Retinal pigment epithelial cell (primary cell): ENCODE measurements around the gene PAX7.

Source experiments
- DNase-seq: peaks from one replicate; pipeline ENCODE4 v3.0.0-alpha.2; 2010; ENCODE audit warnings: low read depth
- H3K4me3 ChIP-seq: 2 replicates; pipeline ENCODE4 v1.5.1; 2011; ENCODE audit warnings: mild to moderate bottlenecking, low read length, control low read depth, moderate library complexity
- TF ChIP-seq, protein P1 (sequence below): conservative IDR thresholded peaks from 2 replicates; pipeline ENCODE4 v1.5.1; 2011; ENCODE audit warnings: low read depth, low read length, control low read depth, inconsistent platforms

The PAX7 gene

GRCh38 chr1:18646786-18647410 lies 16.3 kb downstream of the PAX7 start:
- no peak for DNase-seq
- TF ChIP-seq, protein P1, sequence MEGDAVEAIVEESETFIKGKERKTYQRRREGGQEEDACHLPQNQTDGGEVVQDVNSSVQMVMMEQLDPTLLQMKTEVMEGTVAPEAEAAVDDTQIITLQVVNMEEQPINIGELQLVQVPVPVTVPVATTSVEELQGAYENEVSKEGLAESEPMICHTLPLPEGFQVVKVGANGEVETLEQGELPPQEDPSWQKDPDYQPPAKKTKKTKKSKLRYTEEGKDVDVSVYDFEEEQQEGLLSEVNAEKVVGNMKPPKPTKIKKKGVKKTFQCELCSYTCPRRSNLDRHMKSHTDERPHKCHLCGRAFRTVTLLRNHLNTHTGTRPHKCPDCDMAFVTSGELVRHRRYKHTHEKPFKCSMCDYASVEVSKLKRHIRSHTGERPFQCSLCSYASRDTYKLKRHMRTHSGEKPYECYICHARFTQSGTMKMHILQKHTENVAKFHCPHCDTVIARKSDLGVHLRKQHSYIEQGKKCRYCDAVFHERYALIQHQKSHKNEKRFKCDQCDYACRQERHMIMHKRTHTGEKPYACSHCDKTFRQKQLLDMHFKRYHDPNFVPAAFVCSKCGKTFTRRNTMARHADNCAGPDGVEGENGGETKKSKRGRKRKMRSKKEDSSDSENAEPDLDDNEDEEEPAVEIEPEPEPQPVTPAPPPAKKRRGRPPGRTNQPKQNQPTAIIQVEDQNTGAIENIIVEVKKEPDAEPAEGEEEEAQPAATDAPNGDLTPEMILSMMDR: no peak
- no peak overlapping the region for H3K4me3 ChIP-seq

- H3K4me3 ChIP-seq: no peak overlapping the region
- no peak for DNase-seq
- TF ChIP-seq, protein P1: no peak
These were observed 17.1 kb downstream of the PAX7 start for GRCh38 chr1:18647681-18648214.

DNA sequence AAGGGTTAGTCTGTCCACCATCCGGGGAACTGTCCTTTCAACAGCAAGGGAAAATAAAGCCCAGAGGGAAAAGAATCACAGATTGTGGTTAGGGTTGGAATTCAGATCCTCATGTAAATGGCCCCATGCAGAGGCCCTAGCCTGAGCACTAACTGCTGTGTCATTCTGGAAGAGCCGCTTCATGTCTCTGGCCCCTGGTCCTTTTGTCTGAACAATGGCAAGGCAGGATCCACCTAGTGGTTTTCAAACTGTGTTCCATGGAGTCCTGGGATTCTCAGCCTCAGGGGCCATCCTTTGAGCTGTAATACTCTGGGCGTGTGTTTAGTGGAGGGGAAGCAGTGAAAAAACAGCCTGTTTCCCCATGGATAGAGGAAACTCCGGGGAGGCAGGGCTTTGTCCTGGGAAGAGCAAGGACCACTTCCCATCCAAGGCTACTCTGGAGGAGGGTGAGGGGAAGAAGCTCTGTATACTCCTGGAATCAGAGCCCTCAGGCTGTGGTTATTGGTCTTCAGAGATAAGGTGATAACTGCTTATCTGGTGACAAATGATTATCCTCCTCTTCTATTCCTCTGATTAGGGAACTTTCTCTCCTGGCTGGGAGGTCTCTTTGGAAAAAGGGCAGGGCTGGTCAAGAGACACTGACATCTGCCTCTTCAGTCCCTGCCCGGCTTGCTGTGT lies 19.2 kb downstream of the PAX7 start:
- TF ChIP-seq, protein P1: no peak
- DNase-seq: no peak

GRCh38 chr1:18651713-18652112 lies 21.1 kb downstream of the PAX7 start:
- H3K4me3 ChIP-seq: no peak overlapping the region
- DNase-seq: no peak
- TF ChIP-seq, protein P1: no peak

More for the DNA sequence above, 19.2 kb downstream of the PAX7 start:
- no peak overlapping the region for H3K4me3 ChIP-seq

GRCh38 chr1:18652791-18653190 lies 22.1 kb downstream of the PAX7 start:
- DNase-seq: no peak
- H3K4me3 ChIP-seq: no peak overlapping the region
- TF ChIP-seq, protein P1: no peak

DNA sequence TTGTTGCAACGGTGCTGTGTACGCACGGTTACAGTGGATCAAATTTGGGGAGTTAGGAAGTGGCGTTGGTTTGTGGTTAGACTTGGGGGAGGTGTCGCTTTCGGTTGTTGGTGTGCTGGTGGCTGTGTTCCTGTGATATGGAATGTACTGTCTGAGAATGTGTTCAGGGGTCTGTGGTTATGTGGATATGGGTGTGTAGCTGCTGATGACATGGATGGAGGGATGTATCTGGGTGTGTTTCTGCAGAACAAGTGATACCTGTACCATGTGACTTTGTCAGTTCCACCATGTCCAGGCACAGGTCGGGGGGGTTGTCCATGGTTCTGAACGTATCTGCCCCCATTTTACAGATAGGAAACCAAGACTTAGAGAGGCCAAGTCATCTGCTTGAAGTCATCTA lies 22.7 kb downstream of the PAX7 start:
- DNase-seq: no peak
- TF ChIP-seq, protein P1: no peak
- no peak overlapping the region for H3K4me3 ChIP-seq

DNA sequence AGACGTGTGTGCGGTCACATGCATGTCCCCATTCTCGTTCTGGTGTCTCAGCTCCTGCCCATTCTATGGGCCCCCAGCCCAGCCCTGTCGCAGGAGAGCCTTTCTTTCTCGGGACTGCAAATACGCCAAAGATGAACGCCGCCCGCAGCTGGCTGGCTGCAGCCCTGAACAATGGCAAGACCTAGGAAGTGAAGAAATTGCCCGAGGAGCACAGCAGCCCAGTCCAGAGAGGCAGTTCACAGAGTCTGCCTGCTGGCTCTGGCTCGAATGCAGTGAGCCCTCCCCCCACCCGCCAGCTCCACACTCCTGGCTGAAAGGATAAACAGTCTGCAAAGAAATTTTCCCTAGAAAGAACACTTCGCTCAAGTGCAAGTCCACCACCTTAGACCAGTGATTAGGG lies 23.3 kb downstream of the PAX7 start:
- no peak overlapping the region for H3K4me3 ChIP-seq
- TF ChIP-seq, protein P1: no peak
- DNase-seq: no peak
